ENCODE data around the gene CCDC154.

DNA sequence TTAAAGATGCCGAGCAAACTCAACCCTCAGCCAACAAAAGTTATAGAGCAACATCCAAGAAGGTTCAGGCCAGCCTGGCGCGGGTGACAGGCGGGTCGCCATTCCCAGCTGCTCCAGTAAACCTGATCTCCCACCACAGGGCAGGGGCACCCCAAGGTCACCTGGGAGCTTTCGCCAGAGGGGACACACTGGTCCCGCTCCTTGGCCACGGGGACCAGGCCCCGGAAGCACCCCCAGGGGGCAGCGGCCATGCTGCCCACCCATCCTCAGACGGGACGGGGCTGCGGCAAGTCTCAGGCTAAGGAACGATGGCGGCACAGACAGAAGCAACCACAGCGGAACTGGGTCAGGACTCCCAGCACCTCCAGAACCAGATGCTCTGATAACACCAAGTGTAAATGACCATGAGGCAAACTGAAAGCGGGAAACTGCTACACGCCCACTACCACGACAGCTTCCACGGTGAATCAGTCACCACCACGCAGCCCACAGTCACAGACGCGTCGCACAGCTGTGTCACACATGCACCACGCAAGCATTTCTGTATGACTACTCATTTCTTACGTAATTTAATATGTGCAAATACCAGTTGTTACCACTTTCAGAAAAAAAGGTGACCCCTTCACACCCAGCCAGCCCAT is 14.1 kb upstream of the CCDC154 start:
- TF ChIP-seq CTCF (conservative IDR thresholded peaks at IDR 0.05; ENCODE audit: low read depth, low read length) (no peak), POLR2A (IDR thresholded peaks at IDR 0.05; ENCODE audit: low read depth, low read length) (no peak), SMC3 (IDR thresholded peaks at IDR 0.05; ENCODE audit: low read depth, low read length) (no peak), RCOR1 (IDR thresholded peaks at IDR 0.05; ENCODE audit: insufficient replicate concordance, low read length) (no peak), USF2 (IDR thresholded peaks at IDR 0.05; ENCODE audit: low read depth, low read length) (no peak), RFX5 (IDR thresholded peaks at IDR 0.05; ENCODE audit: low read depth, low read length) (no peak), CHD1 (IDR thresholded peaks at IDR 0.05; ENCODE audit: low read depth, low read length) (no peak)
- TF ChIP-seq, protein P1, sequence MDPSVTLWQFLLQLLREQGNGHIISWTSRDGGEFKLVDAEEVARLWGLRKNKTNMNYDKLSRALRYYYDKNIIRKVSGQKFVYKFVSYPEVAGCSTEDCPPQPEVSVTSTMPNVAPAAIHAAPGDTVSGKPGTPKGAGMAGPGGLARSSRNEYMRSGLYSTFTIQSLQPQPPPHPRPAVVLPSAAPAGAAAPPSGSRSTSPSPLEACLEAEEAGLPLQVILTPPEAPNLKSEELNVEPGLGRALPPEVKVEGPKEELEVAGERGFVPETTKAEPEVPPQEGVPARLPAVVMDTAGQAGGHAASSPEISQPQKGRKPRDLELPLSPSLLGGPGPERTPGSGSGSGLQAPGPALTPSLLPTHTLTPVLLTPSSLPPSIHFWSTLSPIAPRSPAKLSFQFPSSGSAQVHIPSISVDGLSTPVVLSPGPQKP (IDR thresholded peaks at IDR 0.05; ENCODE audit: borderline replicate concordance, low read depth, low read length), result no peak

Measured in IMR-90 (cell line).